Measurements from ENCODE around the gene ONECUT3.

DNA sequence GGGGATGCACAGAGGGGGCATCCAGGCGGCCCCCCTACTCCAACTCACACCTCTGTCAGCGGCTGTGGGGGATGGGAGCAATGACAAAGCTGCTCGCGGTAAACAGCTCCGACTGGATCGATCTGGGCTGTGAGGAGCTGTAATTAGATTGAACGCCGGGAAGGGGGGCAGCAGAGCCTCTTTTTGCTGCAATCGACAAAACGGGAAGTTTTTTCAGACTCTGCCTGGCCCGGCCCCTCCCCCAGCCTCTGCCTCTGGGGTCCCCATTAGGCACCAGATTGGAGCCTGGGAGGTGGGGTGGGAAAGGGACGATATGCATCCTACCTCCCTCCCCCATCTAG, 16.3 kb downstream of the ONECUT3 start:
- TF ChIP-seq, protein P1, sequence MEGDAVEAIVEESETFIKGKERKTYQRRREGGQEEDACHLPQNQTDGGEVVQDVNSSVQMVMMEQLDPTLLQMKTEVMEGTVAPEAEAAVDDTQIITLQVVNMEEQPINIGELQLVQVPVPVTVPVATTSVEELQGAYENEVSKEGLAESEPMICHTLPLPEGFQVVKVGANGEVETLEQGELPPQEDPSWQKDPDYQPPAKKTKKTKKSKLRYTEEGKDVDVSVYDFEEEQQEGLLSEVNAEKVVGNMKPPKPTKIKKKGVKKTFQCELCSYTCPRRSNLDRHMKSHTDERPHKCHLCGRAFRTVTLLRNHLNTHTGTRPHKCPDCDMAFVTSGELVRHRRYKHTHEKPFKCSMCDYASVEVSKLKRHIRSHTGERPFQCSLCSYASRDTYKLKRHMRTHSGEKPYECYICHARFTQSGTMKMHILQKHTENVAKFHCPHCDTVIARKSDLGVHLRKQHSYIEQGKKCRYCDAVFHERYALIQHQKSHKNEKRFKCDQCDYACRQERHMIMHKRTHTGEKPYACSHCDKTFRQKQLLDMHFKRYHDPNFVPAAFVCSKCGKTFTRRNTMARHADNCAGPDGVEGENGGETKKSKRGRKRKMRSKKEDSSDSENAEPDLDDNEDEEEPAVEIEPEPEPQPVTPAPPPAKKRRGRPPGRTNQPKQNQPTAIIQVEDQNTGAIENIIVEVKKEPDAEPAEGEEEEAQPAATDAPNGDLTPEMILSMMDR (IDR thresholded peaks at IDR 0.05): no peak
- TF ChIP-seq EZH2phosphoT487 (IDR thresholded peaks at IDR 0.05): no peak
